ENCODE data around the gene LRMDA. TPM values are rescaled to one million over a fixed set of nuclear protein-coding genes. Genes with fewer than 3 reads are reported as not detected.

LRMDA gene
- total and polyA plus RNA-seq, 2 of the 8 experiments (the other 6 are each of a cell fraction or from before 2014, with no cell fraction given) = 0.86 to 2.8 TPM

- no peak overlapping the region for H4K91ac ChIP-seq (replicated peaks; ENCODE audit: insufficient read length, low read length)
- H2BK120ac ChIP-seq (replicated peaks; ENCODE audit: low read depth, low read length) = no peak overlapping the region
- ChIA-PET POLR2A (ENCODE audit: partially characterized antibody) (no interaction called here), CTCF (ENCODE audit: partially characterized antibody) (interaction anchor here (0.6 kb wide), 1 partner anchor 34 kb away, joined by 3 read pairs; no protein-coding TSS in a partner anchor)
- no peak overlapping the region for H3K9ac ChIP-seq (replicated peaks in 1 of 4; ENCODE audit: extremely low read depth in 1 of 4, low read depth in 3 of 4, low read length in 3 of 4)
- no peak overlapping the region for H2BK15ac ChIP-seq (ENCODE audit: low read length)
- no peak overlapping the region for H3K23ac ChIP-seq (ENCODE audit: insufficient read length)
- no peaks in the 10 kb centered on the region for H3K36me3 ChIP-seq (ENCODE audit: control insufficient read depth in 2 of 4, insufficient read depth in 4 of 4, low read length in 3 of 4)
- no peak overlapping the region for H3K4me3 ChIP-seq (ENCODE audit: extremely low read depth in 1 of 4, insufficient read depth in 2 of 4, low read depth in 3 of 4, low read length in 4 of 4)
- H2AK5ac ChIP-seq (ENCODE audit: low read depth, low read length) = no peak overlapping the region
- no peaks in the 10 kb centered on the region for H4K20me1 ChIP-seq (replicated peaks in 1 of 2; ENCODE audit: control insufficient read depth in 1 of 2, insufficient read depth in 2 of 2, low read length in 2 of 2)
- H3K79me1 ChIP-seq (ENCODE audit: low read depth, low read length) = no peaks in the 10 kb centered on the region
- no peaks in the 10 kb centered on the region for H3K79me2 ChIP-seq (ENCODE audit: control insufficient read depth in 1 of 2, insufficient read depth in 2 of 2, low read length in 2 of 2)
- TF ChIP-seq CTBP2 (IDR thresholded peaks at IDR 0.05; ENCODE audit: borderline replicate concordance, insufficient read depth, insufficient read length, low read length) = no peak
- H4K8ac ChIP-seq (ENCODE audit: extremely low read depth, insufficient read depth, low read length) = no peak overlapping the region
- no peak overlapping the region for H3K14ac ChIP-seq (ENCODE audit: insufficient read length)
- no peak overlapping the region for H3K27ac ChIP-seq (ENCODE audit: low read depth, low read length)
- H3K27me3 ChIP-seq (replicated peaks in 1 of 4; ENCODE audit: control insufficient read depth in 3 of 4, extremely low read depth in 1 of 4, insufficient read depth in 3 of 4, low read length in 3 of 4) = no peaks in the 10 kb centered on the region
- no peak overlapping the region for H3K4me2 ChIP-seq (ENCODE audit: insufficient read depth in 1 of 2, low read depth in 2 of 2, low read length in 2 of 2)
- H3K56ac ChIP-seq (replicated peaks; ENCODE audit: insufficient read length, low read depth, low read length) = no peak overlapping the region
- DNase-seq (ENCODE audit: low read depth in 1 of 2, low spot score in 2 of 2) (no peak), FAIRE-seq (no peak)
- no peak overlapping the region for H4K5ac ChIP-seq (ENCODE audit: insufficient read length, low read depth, low read length)
- WGBS, 2 experiments (ENCODE audit: extremely low coverage in 1 of 2, insufficient coverage in 1 of 2, insufficient read length in 1 of 2, insufficient replicate concordance in 2 of 2, low coverage in 1 of 2, low lambda C conversion rate in 2 of 2, missing lambda C conversion rate in 1 of 2) = 94% methylated on average over 2 of the region's 2 CpGs; no CpG with 5 or more reads in 1 of the 2 experiments
- no peak overlapping the region for H2AFZ ChIP-seq (ENCODE audit: low read length)
- H3K9me3 ChIP-seq (ENCODE audit: insufficient read depth in 2 of 2, low read depth in 1 of 2, low read length in 1 of 2) = no peaks in the 10 kb centered on the region
- H3K18ac ChIP-seq (ENCODE audit: extremely low read depth, low read length) = no peak overlapping the region
- H3K23me2 ChIP-seq (ENCODE audit: low read depth, low read length) = no peaks in the 10 kb centered on the region
- H2BK5ac ChIP-seq (ENCODE audit: low read depth, low read length) = no peak overlapping the region
- no peaks in the 10 kb centered on the region for H3K4me1 ChIP-seq (replicated peaks in 1 of 4; ENCODE audit: control insufficient read depth in 3 of 4, insufficient read depth in 4 of 4, low read length in 3 of 4)
- no peak overlapping the region for H2BK20ac ChIP-seq (ENCODE audit: low read length)
- no peak overlapping the region for H3K4ac ChIP-seq (replicated peaks; ENCODE audit: insufficient read length, low read depth, low read length)
- H2BK12ac ChIP-seq (ENCODE audit: low read depth, low read length) = no peak overlapping the region
Observed at GRCh38 chr10:75733135-75733890, 301.9 kb downstream of the LRMDA start.
